CD4-positive, CD25-positive, alpha-beta regulatory T cell (primary cell): ENCODE measurements around the gene CNTN4. TPM values are rescaled to one million over a fixed set of nuclear protein-coding genes. Genes with fewer than 3 reads are reported as not detected.

Experiments used
- ATAC-seq, 2 donors: fragments of 150-1000 bp; cut with Tn5 transposase; one replicate each; pipeline ENCODE4 v1.10.0; 2021; ENCODE audit warnings: low read depth in 2 of 2, moderate number of reproducible peaks in 2 of 2, moderate library complexity in 1 of 2
- DNase-seq, 3 donors: peaks; one replicate each; pipeline versions ENCODE4 v3.0.0 to v3.0.0-alpha.2; 2012 to 2022; ENCODE audit warnings: mixed read lengths in 1 of 3
- H3K27ac ChIP-seq: one replicate; pipeline ENCODE4 v1.7.0; 2013; ENCODE audit warnings: mild to moderate bottlenecking, low read length; ENCODE audit not compliant: insufficient read depth, poor library complexity, severe bottlenecking
- H3K27me3 ChIP-seq: one replicate; pipeline ENCODE4 v1.7.0; 2013; ENCODE audit warnings: low read length; ENCODE audit not compliant: control insufficient read depth, insufficient read depth
- H3K36me3 ChIP-seq: one replicate; pipeline ENCODE4 v1.7.0; 2013; ENCODE audit warnings: mild to moderate bottlenecking, low read length, moderate library complexity; ENCODE audit not compliant: control insufficient read depth, insufficient read depth
- H3K4me1 ChIP-seq: 2 replicates; pipeline ENCODE4 v1.7.0; 2013; ENCODE audit warnings: mild to moderate bottlenecking, low read length; ENCODE audit not compliant: insufficient read depth, control insufficient read depth, poor library complexity, severe bottlenecking
- H3K4me3 ChIP-seq: one replicate; pipeline ENCODE4 v1.7.0; 2013; ENCODE audit warnings: low read depth, mild to moderate bottlenecking, low read length, moderate library complexity
- H3K9me3 ChIP-seq, 2 experiments: 1 replicate in 1 of 2; 2 replicates in 1 of 2; pipeline ENCODE4 v1.7.0; 2013; ENCODE audit warnings: low read length in 2 of 2, mild to moderate bottlenecking in 1 of 2, moderate library complexity in 1 of 2; ENCODE audit not compliant: control insufficient read depth in 2 of 2
- H3K27ac Mint-ChIP-seq, 3 donors: one replicate each; pipeline ENCODE4 v1.8.0; 2020 to 2022; ENCODE audit warnings: mild to moderate bottlenecking in 3 of 3, mixed read lengths in 3 of 3, moderate library complexity in 2 of 3
- H3K27me3 Mint-ChIP-seq: one replicate; pipeline ENCODE4 v1.8.0; 2022; ENCODE audit warnings: mild to moderate bottlenecking, mixed read lengths
- H3K36me3 Mint-ChIP-seq: one replicate; pipeline ENCODE4 v1.8.0; 2020; ENCODE audit warnings: mixed read lengths
- H3K4me1 Mint-ChIP-seq, 4 donors: one replicate each; pipeline ENCODE4 v1.8.0; 2020 to 2022; ENCODE audit warnings: mixed read lengths in 4 of 4, mild to moderate bottlenecking in 1 of 4
- H3K4me3 Mint-ChIP-seq, 4 donors: one replicate each; pipeline ENCODE4 v1.8.0; 2020 to 2022; ENCODE audit warnings: mild to moderate bottlenecking in 4 of 4, mixed read lengths in 4 of 4, moderate library complexity in 3 of 4
- H3K9me3 Mint-ChIP-seq, 7 donors: one replicate each; pipeline ENCODE4 v1.8.0; 2020 to 2022; ENCODE audit warnings: mixed read lengths in 7 of 7, mild to moderate bottlenecking in 3 of 7, moderate library complexity in 2 of 7
- polyA plus RNA-seq, 4 donors: library from polyadenylated mRNA; unstranded; fragments of 300-500 nt; fragmentation: Illumina TruSeq; gene quantifications; one replicate each; pipeline ENCODE4 v1.2.3, GENCODE V29; 2021
- total RNA-seq: library from RNA; stranded (reverse); gene quantifications from one replicate; pipeline ENCODE4 v1.2.3, GENCODE V29; 2022

The CNTN4 gene
- total and polyA plus RNA-seq, 5 donors from 2014 or later, result not detected

- Mint-ChIP-seq H3K27ac (no peak overlapping the region), H3K27me3 (peaks cover 9% of the 10 kb centered on the region), H3K36me3 (no peaks in the 10 kb centered on the region), H3K9me3 (peaks cover 0 to 2% (median 0%) of the 10 kb centered on the region in 7 donors), H3K4me1 (no peaks in the 10 kb centered on the region), H3K4me3 (no peak overlapping the region)
- Histone ChIP-seq H3K4me3 (no peak overlapping the region), H3K36me3 (no peaks in the 10 kb centered on the region), H3K4me1 (no peaks in the 10 kb centered on the region), H3K9me3 (no peaks in the 10 kb centered on the region), H3K27me3 (no peaks in the 10 kb centered on the region), H3K27ac (no peak overlapping the region)
- ATAC-seq (no peak), DNase-seq (no peak)
These were observed 939.7 kb downstream of the CNTN4 start for GRCh38 chr3:3038201-3038991.

GRCh38 chr3:3053974-3054373, 955.3 kb downstream of the CNTN4 start:
- H3K4me3 Mint-ChIP-seq, result no peak overlapping the region
- Histone ChIP-seq H3K27me3 (no peaks in the 10 kb centered on the region), H3K4me1 (no peaks in the 10 kb centered on the region), H3K27ac (no peak overlapping the region), H3K9me3 (no peaks in the 10 kb centered on the region), H3K4me3 (no peak overlapping the region), H3K36me3 (no peaks in the 10 kb centered on the region)
- no peak for DNase-seq
- ATAC-seq, result no peak
- H3K36me3 Mint-ChIP-seq, result no peaks in the 10 kb centered on the region
- H3K27me3 Mint-ChIP-seq, result peaks cover 5% of the 10 kb centered on the region
- H3K9me3 Mint-ChIP-seq, result peaks cover 0 to 5% (median 0%) of the 10 kb centered on the region in 7 donors
- no peak overlapping the region for H3K27ac Mint-ChIP-seq
- no peaks in the 10 kb centered on the region for H3K4me1 Mint-ChIP-seq

- no peak for ATAC-seq
- H3K27me3 Mint-ChIP-seq, result no peaks in the 10 kb centered on the region
- H3K4me3 Mint-ChIP-seq, result no peak overlapping the region
- H3K36me3 ChIP-seq, result no peaks in the 10 kb centered on the region
- H3K4me1 Mint-ChIP-seq, result no peaks in the 10 kb centered on the region
- H3K4me1 ChIP-seq, result no peaks in the 10 kb centered on the region
- no peak overlapping the region for H3K27ac Mint-ChIP-seq
- no peak overlapping the region for H3K4me3 ChIP-seq
- DNase-seq, result no peak
- no peaks in the 10 kb centered on the region for H3K9me3 ChIP-seq
- peaks cover 3% of the 10 kb centered on the region for H3K27me3 ChIP-seq
- H3K36me3 Mint-ChIP-seq, result no peaks in the 10 kb centered on the region
- no peak overlapping the region for H3K27ac ChIP-seq
- peaks cover 0 to 5% (median 0%) of the 10 kb centered on the region in 7 donors for H3K9me3 Mint-ChIP-seq
These were observed 961.0 kb downstream of the CNTN4 start for GRCh38 chr3:3059645-3060044.

GRCh38 chr3:3064297-3064696, 965.6 kb downstream of the CNTN4 start:
- Histone ChIP-seq H3K27me3 (peaks cover 3% of the 10 kb centered on the region), H3K4me1 (no peaks in the 10 kb centered on the region), H3K9me3 (no peaks in the 10 kb centered on the region), H3K27ac (no peak overlapping the region), H3K36me3 (no peaks in the 10 kb centered on the region), H3K4me3 (no peak overlapping the region)
- H3K36me3 Mint-ChIP-seq, result no peaks in the 10 kb centered on the region
- no peak overlapping the region for H3K27ac Mint-ChIP-seq
- H3K9me3 Mint-ChIP-seq, result no peaks in the 10 kb centered on the region
- no peak overlapping the region for H3K4me3 Mint-ChIP-seq
- no peaks in the 10 kb centered on the region for H3K27me3 Mint-ChIP-seq
- H3K4me1 Mint-ChIP-seq, result no peaks in the 10 kb centered on the region
- DNase-seq, result no peak
- no peak for ATAC-seq

GRCh38 chr3:3065876-3066275, 967.2 kb downstream of the CNTN4 start:
- Mint-ChIP-seq H3K9me3 (no peaks in the 10 kb centered on the region), H3K27me3 (no peaks in the 10 kb centered on the region)

GRCh38 chr3:3066378-3066777, 967.7 kb downstream of the CNTN4 start:
- no peaks in the 10 kb centered on the region for H3K9me3 ChIP-seq
- no peaks in the 10 kb centered on the region for H3K36me3 ChIP-seq
- H3K4me1 ChIP-seq, result no peaks in the 10 kb centered on the region
- H3K9me3 Mint-ChIP-seq, result no peaks in the 10 kb centered on the region
- H3K27ac Mint-ChIP-seq, result no peak overlapping the region
- no peaks in the 10 kb centered on the region for H3K27me3 Mint-ChIP-seq
- H3K4me3 ChIP-seq, result no peak overlapping the region
- H3K27ac ChIP-seq, result no peak overlapping the region
- no peaks in the 10 kb centered on the region for H3K4me1 Mint-ChIP-seq
- H3K27me3 ChIP-seq, result no peaks in the 10 kb centered on the region
- no peak overlapping the region for H3K4me3 Mint-ChIP-seq
- no peaks in the 10 kb centered on the region for H3K36me3 Mint-ChIP-seq
- ATAC-seq (no peak), DNase-seq (no peak)

More at GRCh38 chr3:3065876-3066275, 967.2 kb downstream of the CNTN4 start:
- Histone ChIP-seq H3K36me3 (no peaks in the 10 kb centered on the region), H3K9me3 (no peaks in the 10 kb centered on the region), H3K27ac (no peak overlapping the region), H3K27me3 (no peaks in the 10 kb centered on the region), H3K4me3 (no peak overlapping the region), H3K4me1 (no peaks in the 10 kb centered on the region)
- no peaks in the 10 kb centered on the region for H3K36me3 Mint-ChIP-seq
- ATAC-seq (no peak), DNase-seq (no peak)
- H3K27ac Mint-ChIP-seq, result peak overlapping the region in 1 of 3 donors; percentile 9
- H3K4me3 Mint-ChIP-seq, result no peak overlapping the region
- no peaks in the 10 kb centered on the region for H3K4me1 Mint-ChIP-seq

- Histone ChIP-seq H3K27ac (no peak overlapping the region), H3K36me3 (no peaks in the 10 kb centered on the region), H3K4me3 (no peak overlapping the region), H3K4me1 (no peaks in the 10 kb centered on the region), H3K9me3 (no peaks in the 10 kb centered on the region), H3K27me3 (no peaks in the 10 kb centered on the region)
- ATAC-seq (no peak), DNase-seq (no peak)
- Mint-ChIP-seq H3K4me1 (no peaks in the 10 kb centered on the region), H3K4me3 (no peak overlapping the region), H3K36me3 (no peaks in the 10 kb centered on the region), H3K27me3 (no peaks in the 10 kb centered on the region), H3K9me3 (no peaks in the 10 kb centered on the region), H3K27ac (no peak overlapping the region)
These were observed 968.2 kb downstream of the CNTN4 start for GRCh38 chr3:3066910-3067309.

- no peaks in the 10 kb centered on the region for H3K9me3 ChIP-seq
- Mint-ChIP-seq H3K4me1 (no peaks in the 10 kb centered on the region), H3K4me3 (no peak overlapping the region), H3K27ac (no peak overlapping the region), H3K36me3 (no peaks in the 10 kb centered on the region), H3K9me3 (no peaks in the 10 kb centered on the region), H3K27me3 (no peaks in the 10 kb centered on the region)
- ATAC-seq, result no peak
- no peak overlapping the region for H3K4me3 ChIP-seq
- H3K36me3 ChIP-seq, result no peaks in the 10 kb centered on the region
- no peak for DNase-seq
- no peak overlapping the region for H3K27ac ChIP-seq
- no peaks in the 10 kb centered on the region for H3K4me1 ChIP-seq
- no peaks in the 10 kb centered on the region for H3K27me3 ChIP-seq
These were observed 969.8 kb downstream of the CNTN4 start for GRCh38 chr3:3068358-3068881.
